Hematopoietic multipotent progenitor cell (in vitro differentiated cells): Measurements from ENCODE around the gene BMPR1A. TPM values are rescaled to one million over a fixed set of nuclear protein-coding genes. Genes with fewer than 3 reads are reported as not detected.
"Not testable (repeated sequence)": the region's sequence is repeated elsewhere in the genome, so short reads cannot be mapped to it uniquely, and the experiment has no call there.

ENCODE experiments used
- DNase-seq, 3 donors: peaks; one replicate each; pipeline ENCODE4 v3.0.0-alpha.2; 2011 to 2015; ENCODE audit warnings: low read depth in 2 of 3, low spot score in 2 of 3
- total RNA-seq: library from RNA; depleted of rRNA; stranded (reverse); fragments of >200 nt; gene quantifications from one replicate; pipeline ENCODE4 v1.2.3, GENCODE V29; 2012

Gene BMPR1A
- total RNA-seq, 1 donor, result under 0.01 TPM

GRCh38 chr10:86728056-86728455 is 28.4 kb upstream of the BMPR1A start:
- DNase-seq, result no peak

- no peak for DNase-seq
Observed at GRCh38 chr10:86729677-86730076, 26.7 kb upstream of the BMPR1A start.

- no peak for DNase-seq
Observed at GRCh38 chr10:86730227-86730626, 26.2 kb upstream of the BMPR1A start.

- DNase-seq, result no peak
Observed at GRCh38 chr10:86732771-86733170, 23.6 kb upstream of the BMPR1A start.

- no peak for DNase-seq
Observed at GRCh38 chr10:86733260-86733671, 23.2 kb upstream of the BMPR1A start.

- peak in 1 of 3 donors; percentile 56 for DNase-seq
Observed at GRCh38 chr10:86734207-86734988, 22.0 kb upstream of the BMPR1A start.

- DNase-seq, result not testable (repeated sequence)
Observed at GRCh38 chr10:86735278-86735677, 21.1 kb upstream of the BMPR1A start.

- DNase-seq, result no peak
Observed at GRCh38 chr10:86742230-86742629, 14.2 kb upstream of the BMPR1A start.

GRCh38 chr10:86744067-86744725 is 12.2 kb upstream of the BMPR1A start:
- no peak for DNase-seq

GRCh38 chr10:86747796-86748581 is 8.4 kb upstream of the BMPR1A start:
- peak in 1 of 3 donors; percentile 33 for DNase-seq

GRCh38 chr10:86749854-86750253 is 6.6 kb upstream of the BMPR1A start:
- no peak for DNase-seq

GRCh38 chr10:86751477-86751876 is 4.9 kb upstream of the BMPR1A start:
- no peak for DNase-seq

GRCh38 chr10:86752311-86752710 is 4.1 kb upstream of the BMPR1A start:
- DNase-seq, result no peak

- peak in 1 of 3 donors; percentile 67 for DNase-seq
Observed at GRCh38 chr10:86753051-86753450, 3.4 kb upstream of the BMPR1A start.

- no peak for DNase-seq
Observed at GRCh38 chr10:86753638-86754434, 2.6 kb upstream of the BMPR1A start.

GRCh38 chr10:86755454-86755739 is 1.0 kb upstream of the BMPR1A start:
- DNase-seq, result no peak

- peak; percentile 60 to 66 (median 65) for DNase-seq
Observed at GRCh38 chr10:86755740-86756510, 494 bp upstream of the BMPR1A start.

- DNase-seq, result peak in 1 of 3 donors; percentile 27
Observed at GRCh38 chr10:86757113-86757972, 924 bp downstream of the BMPR1A start.
